ENCODE measurements around the gene ATG9B.
"Not testable (repeated sequence)": the region's sequence is repeated elsewhere in the genome, so short reads cannot be mapped to it uniquely, and the experiment has no call there.

ATG9B gene

GRCh38 chr7:151014950-151015349 is 9.3 kb downstream of the ATG9B start:
- DNase-seq: no peak

GRCh38 chr7:151013733-151014497 is 10.4 kb downstream of the ATG9B start:
- DNase-seq: peak; percentile 52

- DNase-seq: peak; percentile 40
Observed at GRCh38 chr7:151013356-151013732, 10.9 kb downstream of the ATG9B start.

GRCh38 chr7:151012911-151013347 is 11.4 kb downstream of the ATG9B start:
- peak; percentile 26 for DNase-seq

- no peak for DNase-seq
Observed at GRCh38 chr7:151012031-151012692, 12.1 kb downstream of the ATG9B start.

GRCh38 chr7:151011616-151012015 is 12.7 kb downstream of the ATG9B start:
- not testable (repeated sequence) for DNase-seq

GRCh38 chr7:151011097-151011409 is 13.2 kb downstream of the ATG9B start:
- DNase-seq: no peak

GRCh38 chr7:151010307-151011096 is 13.8 kb downstream of the ATG9B start:
- no peak for DNase-seq

GRCh38 chr7:151010037-151010306 is 14.3 kb downstream of the ATG9B start:
- DNase-seq: no peak

- no peak for DNase-seq
Observed at GRCh38 chr7:151009327-151010036, 14.8 kb downstream of the ATG9B start.

GRCh38 chr7:151008511-151009323 is 15.6 kb downstream of the ATG9B start:
- DNase-seq: peak; percentile 27

- no peak for DNase-seq
Observed at GRCh38 chr7:151008143-151008510, 16.2 kb downstream of the ATG9B start.

GRCh38 chr7:151007469-151007898 is 16.8 kb downstream of the ATG9B start:
- DNase-seq: no peak

GRCh38 chr7:151006590-151007300 is 17.5 kb downstream of the ATG9B start:
- DNase-seq: no peak

GRCh38 chr7:151005566-151005965 is 18.7 kb downstream of the ATG9B start:
- DNase-seq: no peak

- DNase-seq: peak; percentile 37
Observed at GRCh38 chr7:151003572-151003971, 20.7 kb downstream of the ATG9B start.

- no peak for DNase-seq
Observed at GRCh38 chr7:151001546-151001945, 22.7 kb downstream of the ATG9B start.

- DNase-seq: no peak
Observed at GRCh38 chr7:151000897-151001495, 23.3 kb downstream of the ATG9B start.

- DNase-seq: no peak
Observed at GRCh38 chr7:150999497-151000230, 24.6 kb downstream of the ATG9B start.

- no peak for DNase-seq
Observed at GRCh38 chr7:150999001-150999400, 25.3 kb downstream of the ATG9B start.

GRCh38 chr7:150998341-150998740 is 26.0 kb downstream of the ATG9B start:
- DNase-seq: no peak

Measured in NCI-H1092 treated with DMSO at 0.1 percent for 48 hours (cell line).